A204.1 (cell line): Measurements from ENCODE around the gene BCL2L14.

Source experiments
- FAIRE-seq: peaks from 2 replicates; lab custom pipeline; 2012; peaks lifted over from hg19 to GRCh38; lab: Jason Lieb, UNC

BCL2L14 gene

GRCh38 chr12:12056951-12057350 is 13.8 kb upstream of the BCL2L14 start:
- FAIRE-seq = no peak

GRCh38 chr12:12064596-12064995 is 6.1 kb upstream of the BCL2L14 start:
- FAIRE-seq = no peak

- FAIRE-seq = no peak
Measured at GRCh38 chr12:12068751-12069150, 2.0 kb upstream of the BCL2L14 start.

- no peak for FAIRE-seq
Measured at GRCh38 chr12:12069821-12070548, 754 bp upstream of the BCL2L14 start.

GRCh38 chr12:12072064-12072760 is 1.5 kb downstream of the BCL2L14 start:
- no peak for FAIRE-seq

- FAIRE-seq = no peak
Measured at GRCh38 chr12:12079291-12079690, 8.6 kb downstream of the BCL2L14 start.

GRCh38 chr12:12081836-12082497 is 11.2 kb downstream of the BCL2L14 start:
- no peak for FAIRE-seq

- no peak for FAIRE-seq
Measured at GRCh38 chr12:12083688-12084087, 12.9 kb downstream of the BCL2L14 start.

GRCh38 chr12:12086362-12086761 is 15.6 kb downstream of the BCL2L14 start:
- FAIRE-seq = no peak

GRCh38 chr12:12086973-12087692 is 16.4 kb downstream of the BCL2L14 start:
- no peak for FAIRE-seq

- no peak for FAIRE-seq
Measured at GRCh38 chr12:12087693-12088034, 16.9 kb downstream of the BCL2L14 start.

- FAIRE-seq = no peak
Measured at GRCh38 chr12:12088147-12088546, 17.4 kb downstream of the BCL2L14 start.

- FAIRE-seq = no peak
Measured at GRCh38 chr12:12088761-12089160, 18.0 kb downstream of the BCL2L14 start.

GRCh38 chr12:12091071-12091470 is 20.3 kb downstream of the BCL2L14 start:
- no peak for FAIRE-seq

GRCh38 chr12:12091977-12092663 is 21.4 kb downstream of the BCL2L14 start:
- FAIRE-seq = no peak

- FAIRE-seq = no peak
Measured at GRCh38 chr12:12094481-12094880, 23.7 kb downstream of the BCL2L14 start.

GRCh38 chr12:12095021-12095420 is 24.3 kb downstream of the BCL2L14 start:
- FAIRE-seq = no peak

GRCh38 chr12:12097891-12098690 is 27.4 kb downstream of the BCL2L14 start:
- FAIRE-seq = no peak

GRCh38 chr12:12098691-12099015 is 27.9 kb downstream of the BCL2L14 start:
- no peak for FAIRE-seq

GRCh38 chr12:12099102-12099501 is 28.4 kb downstream of the BCL2L14 start:
- no peak for FAIRE-seq

- FAIRE-seq = no peak
Measured at GRCh38 chr12:12107678-12108077, 36.9 kb downstream of the BCL2L14 start.
